ENCODE results near the gene CCNYL1.

DNA sequence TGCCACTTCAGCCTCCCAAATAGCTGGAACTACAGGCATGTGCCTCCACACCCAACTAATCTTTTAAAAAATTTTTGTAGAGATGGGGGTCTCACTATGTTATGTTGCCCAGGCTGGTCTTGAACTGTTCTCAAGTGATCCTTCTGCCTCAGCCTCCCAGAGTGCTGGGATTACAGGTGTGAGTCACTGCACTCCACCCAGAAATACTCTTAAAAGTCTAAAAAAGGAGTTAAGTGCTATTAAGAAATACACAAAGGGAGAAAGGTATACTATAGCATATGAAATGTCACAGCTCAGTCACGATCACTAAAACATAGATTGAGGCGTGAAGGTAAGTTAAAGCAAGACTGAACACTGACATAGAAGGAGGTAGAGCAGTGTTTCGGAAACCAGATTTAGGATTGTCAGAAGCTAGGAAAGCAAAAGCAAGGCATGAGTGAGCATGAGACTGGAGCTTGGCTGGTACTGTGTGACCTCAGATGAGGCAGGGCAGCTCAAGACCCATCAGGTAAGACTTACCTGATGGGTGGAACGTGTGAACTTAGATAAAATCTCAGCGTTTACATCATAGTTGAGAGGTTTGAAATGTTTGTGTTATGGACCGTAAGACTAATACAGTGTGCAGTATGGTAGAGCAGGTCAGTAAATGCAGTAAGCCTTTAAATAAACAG, 9.2 kb downstream of the CCNYL1 start:
- TF ChIP-seq, protein P1, sequence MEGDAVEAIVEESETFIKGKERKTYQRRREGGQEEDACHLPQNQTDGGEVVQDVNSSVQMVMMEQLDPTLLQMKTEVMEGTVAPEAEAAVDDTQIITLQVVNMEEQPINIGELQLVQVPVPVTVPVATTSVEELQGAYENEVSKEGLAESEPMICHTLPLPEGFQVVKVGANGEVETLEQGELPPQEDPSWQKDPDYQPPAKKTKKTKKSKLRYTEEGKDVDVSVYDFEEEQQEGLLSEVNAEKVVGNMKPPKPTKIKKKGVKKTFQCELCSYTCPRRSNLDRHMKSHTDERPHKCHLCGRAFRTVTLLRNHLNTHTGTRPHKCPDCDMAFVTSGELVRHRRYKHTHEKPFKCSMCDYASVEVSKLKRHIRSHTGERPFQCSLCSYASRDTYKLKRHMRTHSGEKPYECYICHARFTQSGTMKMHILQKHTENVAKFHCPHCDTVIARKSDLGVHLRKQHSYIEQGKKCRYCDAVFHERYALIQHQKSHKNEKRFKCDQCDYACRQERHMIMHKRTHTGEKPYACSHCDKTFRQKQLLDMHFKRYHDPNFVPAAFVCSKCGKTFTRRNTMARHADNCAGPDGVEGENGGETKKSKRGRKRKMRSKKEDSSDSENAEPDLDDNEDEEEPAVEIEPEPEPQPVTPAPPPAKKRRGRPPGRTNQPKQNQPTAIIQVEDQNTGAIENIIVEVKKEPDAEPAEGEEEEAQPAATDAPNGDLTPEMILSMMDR (IDR thresholded peaks at IDR 0.05; ENCODE audit: low read depth, low read length), result no peak
- no peak for TF ChIP-seq EZH2phosphoT487 (IDR thresholded peaks at IDR 0.05; ENCODE audit: low read depth)

Measured in OCI-LY3 (cell line).